Urinary bladder (tissue), 4 donors: ENCODE measurements around the gene DCAF6. TPM values are rescaled to one million over a fixed set of nuclear protein-coding genes. Genes with fewer than 3 reads are reported as not detected.
"Not testable (repeated sequence)": the region's sequence is repeated elsewhere in the genome, so short reads cannot be mapped to it uniquely, and the experiment has no call there.

ENCODE experiments used
- DNase-seq: peaks from one replicate; pipeline ENCODE4 v3.0.0-alpha.2; 2015; ENCODE audit errors: extremely low spot score
- H3K27ac ChIP-seq: one replicate; pipeline ENCODE4 v1.5.1; 2013; ENCODE audit warnings: low read depth, mild to moderate bottlenecking, moderate library complexity
- H3K36me3 ChIP-seq: one replicate; pipeline ENCODE4 v1.6.1; 2013; ENCODE audit warnings: mild to moderate bottlenecking, moderate library complexity; ENCODE audit not compliant: insufficient read depth
- H3K4me1 ChIP-seq: one replicate; pipeline ENCODE4 v1.6.1; 2013; ENCODE audit warnings: mild to moderate bottlenecking, moderate library complexity; ENCODE audit not compliant: insufficient read depth
- H3K4me3 ChIP-seq: one replicate; pipeline ENCODE4 v1.5.1; 2013; ENCODE audit warnings: low read depth, low read length
- WGBS: extraction: QIAGEN DNeasy Blood & Tissue Kit; methylation state at CpG from one replicate; pipeline ENCODE4 v1.1.7; 2013; 5-methylcytosine and 5-hydroxymethylcytosine counted together
- polyA plus RNA-seq: library from polyadenylated mRNA; stranded (reverse); fragments of 200-250 nt; gene quantifications from one replicate; pipeline ENCODE4 v1.2.3, GENCODE V29; 2013
- total RNA-seq: library from RNA; depleted of rRNA; stranded (reverse); fragments of >200 nt; gene quantifications from one replicate; pipeline ENCODE4 v1.2.3, GENCODE V29; 2014
- donor health status: healthy with polysubstance abuse.
- donor health status: healthy.

DCAF6 gene
- total and polyA plus RNA-seq, 2 donors = 39.3 to 114 TPM

DNA sequence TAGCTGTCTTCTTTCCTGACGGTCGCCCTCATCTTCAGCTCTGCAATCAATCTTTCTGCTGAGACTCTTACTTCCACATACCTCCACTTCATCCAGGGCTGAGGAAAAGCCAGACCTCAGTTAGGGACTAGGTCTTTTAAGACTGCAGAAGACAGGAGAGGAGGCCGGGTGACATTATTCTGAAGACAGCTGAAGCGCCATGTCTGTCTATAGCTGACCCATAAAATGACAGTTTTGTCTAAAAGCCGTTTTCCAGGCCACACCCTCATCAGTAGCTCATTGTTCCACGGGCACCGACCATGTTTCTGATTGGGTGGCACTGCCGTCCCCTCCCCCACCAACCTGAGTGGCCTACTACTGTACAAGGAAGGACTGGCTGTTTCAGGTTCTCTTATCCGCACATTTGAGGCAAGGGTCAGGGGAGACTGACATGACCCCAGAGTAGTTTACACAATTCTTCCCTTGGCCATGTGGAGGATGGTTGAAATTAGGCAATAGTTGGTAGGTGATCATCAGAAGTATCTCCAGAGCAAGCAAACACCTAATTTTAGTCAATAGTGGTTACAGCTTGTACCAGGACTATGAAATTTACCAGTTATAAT, 22.5 kb upstream of the DCAF6 start, which contains the start of gene ADCY10:
ADCY10 (minus strand) TSS at position 240 of the 602 bp plus-strand sequence. CDS start 8,994 bp downstream, outside the sequence.
- H3K4me3 ChIP-seq = no peak within 1 kb of the TSS
- 90% methylated on average over 9 of the region's 9 CpGs for WGBS
- DNase-seq = no peak
- H3K36me3 ChIP-seq = no peaks in the 10 kb centered on the region
- H3K27ac ChIP-seq = no peak within 1 kb of the TSS
- H3K4me1 ChIP-seq = no peaks in the 10 kb centered on the region

DNA sequence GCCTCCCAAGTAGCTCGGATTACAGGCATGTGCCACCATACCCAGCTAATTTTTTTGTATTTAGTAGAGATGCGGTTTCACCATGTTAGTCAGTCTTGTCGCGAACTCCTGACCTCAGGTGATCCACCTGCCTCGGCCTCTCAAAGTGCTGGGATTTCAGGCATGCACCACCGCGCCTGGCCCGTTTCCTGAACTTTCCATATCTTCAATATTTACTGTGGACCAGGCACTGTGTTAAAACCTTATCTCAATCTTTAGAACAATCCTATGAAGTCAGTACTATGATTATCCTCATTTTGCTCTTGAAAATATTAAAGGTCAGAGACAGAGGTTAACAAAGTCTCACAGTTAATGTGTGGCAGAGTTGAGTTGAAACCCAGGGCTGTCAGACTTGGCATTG, 20.9 kb upstream of the DCAF6 start:
- Histone ChIP-seq H3K36me3 (no peaks in the 10 kb centered on the region), H3K4me3 (no peak overlapping the region), H3K27ac (no peak overlapping the region), H3K4me1 (no peaks in the 10 kb centered on the region)
- no peak for DNase-seq
- WGBS = 95% methylated on average over 8 of the region's 8 CpGs

DNA sequence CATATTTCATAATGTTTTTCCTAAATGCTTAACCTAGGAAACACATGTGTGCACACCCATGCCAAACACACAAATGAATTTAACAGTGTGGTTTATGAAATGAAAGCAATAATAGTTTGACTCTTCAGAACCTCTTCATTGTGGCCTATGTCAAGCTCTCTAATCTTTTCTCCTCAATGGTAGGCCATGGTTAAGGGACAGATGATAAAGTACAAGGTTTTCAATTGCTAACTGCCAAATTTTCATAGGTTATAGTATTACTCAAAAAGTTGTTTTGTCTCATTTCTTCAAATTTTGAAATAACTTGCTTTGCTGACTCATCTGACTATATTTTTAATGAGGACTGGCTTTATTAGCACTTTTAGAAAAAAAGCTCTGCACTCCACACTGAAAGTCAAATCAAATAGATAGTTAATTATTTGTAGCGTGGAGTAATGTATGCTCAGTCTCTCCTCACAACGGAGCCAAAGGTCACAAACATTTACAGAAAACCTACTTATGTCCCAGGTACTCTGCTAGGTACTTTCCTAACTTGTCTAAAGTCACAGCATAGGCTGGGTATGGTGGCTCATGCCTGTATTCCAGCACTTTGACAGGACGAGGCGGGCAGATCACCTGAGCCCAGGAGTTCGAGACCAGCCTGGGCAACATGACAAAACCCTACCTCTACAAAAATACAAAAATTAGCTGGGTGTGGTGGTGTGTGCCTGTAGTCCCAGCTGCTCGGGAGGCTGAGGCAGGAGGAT, 19.5 kb upstream of the DCAF6 start:
- no peaks in the 10 kb centered on the region for H3K4me1 ChIP-seq
- no peak overlapping the region for H3K4me3 ChIP-seq
- 97% methylated on average over 6 of the region's 6 CpGs for WGBS

DNA sequence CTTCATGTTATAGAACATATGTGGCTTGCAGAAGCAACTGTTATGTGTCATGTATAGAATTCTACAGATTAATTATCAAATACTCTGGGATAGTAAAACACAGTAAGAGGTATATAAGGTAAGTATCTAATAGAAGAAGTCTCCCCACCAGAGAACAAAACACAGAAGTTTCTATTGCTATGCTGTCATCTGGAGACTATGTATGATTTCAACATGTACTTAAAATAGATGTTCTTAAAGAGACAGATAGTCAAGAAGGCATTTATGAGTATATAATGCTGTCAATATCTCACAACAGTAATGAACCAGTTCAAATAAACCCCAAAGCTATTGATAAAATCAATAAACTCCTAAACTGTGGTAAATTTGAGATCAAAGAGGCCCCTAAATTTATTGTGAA, 14.5 kb upstream of the DCAF6 start:
- no peak overlapping the region for H3K27ac ChIP-seq
- no peaks in the 10 kb centered on the region for H3K36me3 ChIP-seq
- DNase-seq = no peak
- H3K4me3 ChIP-seq = no peak overlapping the region
- no peaks in the 10 kb centered on the region for H3K4me1 ChIP-seq

More for the DNA sequence above, 19.5 kb upstream of the DCAF6 start:
- no peak for DNase-seq
- no peaks in the 10 kb centered on the region for H3K36me3 ChIP-seq
- no peak overlapping the region for H3K27ac ChIP-seq

DNA sequence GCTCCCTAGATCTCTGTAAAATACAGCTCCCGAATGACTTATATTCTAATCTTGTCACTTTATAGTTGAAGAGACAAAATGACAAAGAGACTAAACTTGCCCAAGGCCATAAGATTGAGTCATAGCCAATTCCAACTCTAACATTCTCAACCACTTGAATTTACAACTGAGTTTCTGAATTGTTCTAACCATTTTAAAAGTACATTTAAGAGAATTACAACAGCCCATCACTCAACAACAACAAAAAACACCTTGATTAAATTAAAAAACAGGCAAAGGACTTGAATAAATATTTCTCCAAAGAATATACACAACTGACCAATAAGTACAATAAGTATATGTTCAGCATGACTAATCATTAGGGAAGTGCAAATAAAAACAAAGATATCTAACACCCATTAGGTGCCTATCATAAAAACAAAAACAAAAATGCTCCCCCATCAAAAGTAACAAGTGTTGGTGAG, 13.8 kb upstream of the DCAF6 start:
- no peaks in the 10 kb centered on the region for H3K4me1 ChIP-seq
- WGBS = 88% methylated on average over 1 of the region's 1 CpG
- DNase-seq = no peak
- no peaks in the 10 kb centered on the region for H3K36me3 ChIP-seq
- H3K27ac ChIP-seq = no peak overlapping the region
- H3K4me3 ChIP-seq = no peak overlapping the region

DNA sequence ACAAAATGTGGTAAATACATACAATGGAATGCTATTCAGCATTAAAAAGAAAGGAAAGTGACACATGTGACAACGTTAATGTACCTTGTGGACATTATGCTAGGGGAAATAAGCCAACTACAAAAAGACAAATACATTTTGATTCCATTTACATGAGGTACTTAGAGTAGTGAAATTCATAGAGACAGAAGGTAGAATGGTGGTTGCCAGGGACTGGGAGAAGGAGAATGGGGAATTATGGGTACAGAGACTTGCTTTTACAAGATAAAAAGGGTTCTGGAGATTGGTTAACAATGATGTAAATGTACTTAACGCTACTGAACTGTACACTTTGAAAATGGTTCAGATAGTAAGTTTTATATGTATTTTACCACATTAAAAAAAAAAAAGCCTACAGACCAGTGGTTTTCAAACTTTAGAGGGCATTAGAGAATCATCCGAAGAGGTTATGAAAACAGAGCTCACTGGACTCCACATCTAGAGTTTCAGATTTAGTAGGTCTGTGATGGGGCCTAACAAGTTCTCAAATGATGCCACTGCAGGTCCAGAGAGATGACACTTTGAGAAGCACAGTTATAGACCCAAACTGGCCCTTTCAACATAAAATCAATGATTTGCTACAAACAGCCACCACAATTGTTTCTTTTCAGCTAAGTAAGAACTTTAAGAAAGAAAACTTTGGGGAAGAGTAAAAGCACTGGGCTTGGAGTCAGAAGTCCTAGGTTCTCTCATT, 13.0 kb upstream of the DCAF6 start:
- Histone ChIP-seq H3K27ac (no peak overlapping the region), H3K36me3 (no peaks in the 10 kb centered on the region), H3K4me1 (no peaks in the 10 kb centered on the region), H3K4me3 (no peak overlapping the region)
- no peak for DNase-seq
- 91% methylated on average over 3 of the region's 3 CpGs for WGBS

DNA sequence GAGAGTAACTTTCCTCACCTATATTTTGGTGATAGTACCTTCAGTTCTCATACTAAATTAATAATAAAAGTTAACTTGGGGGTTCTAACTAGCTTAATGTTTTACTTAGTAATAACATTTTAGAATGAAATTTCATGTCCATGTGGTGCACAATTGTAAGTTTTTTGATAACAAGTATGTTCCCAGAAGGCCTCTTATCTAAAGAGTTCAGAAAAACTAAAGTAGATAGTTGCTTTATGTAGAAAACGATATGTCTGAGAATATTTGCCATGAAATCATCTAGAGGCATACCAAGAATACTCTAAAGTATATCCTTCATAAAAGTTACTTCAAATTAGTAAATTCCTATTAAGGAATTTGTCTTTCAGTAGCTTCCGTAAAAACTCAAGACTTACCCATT, 12.4 kb upstream of the DCAF6 start:
- WGBS = 91% methylated on average over 2 of the region's 2 CpGs
- DNase-seq = no peak
- Histone ChIP-seq H3K4me3 (no peak overlapping the region), H3K27ac (no peak overlapping the region), H3K36me3 (no peaks in the 10 kb centered on the region), H3K4me1 (no peaks in the 10 kb centered on the region)

DNA sequence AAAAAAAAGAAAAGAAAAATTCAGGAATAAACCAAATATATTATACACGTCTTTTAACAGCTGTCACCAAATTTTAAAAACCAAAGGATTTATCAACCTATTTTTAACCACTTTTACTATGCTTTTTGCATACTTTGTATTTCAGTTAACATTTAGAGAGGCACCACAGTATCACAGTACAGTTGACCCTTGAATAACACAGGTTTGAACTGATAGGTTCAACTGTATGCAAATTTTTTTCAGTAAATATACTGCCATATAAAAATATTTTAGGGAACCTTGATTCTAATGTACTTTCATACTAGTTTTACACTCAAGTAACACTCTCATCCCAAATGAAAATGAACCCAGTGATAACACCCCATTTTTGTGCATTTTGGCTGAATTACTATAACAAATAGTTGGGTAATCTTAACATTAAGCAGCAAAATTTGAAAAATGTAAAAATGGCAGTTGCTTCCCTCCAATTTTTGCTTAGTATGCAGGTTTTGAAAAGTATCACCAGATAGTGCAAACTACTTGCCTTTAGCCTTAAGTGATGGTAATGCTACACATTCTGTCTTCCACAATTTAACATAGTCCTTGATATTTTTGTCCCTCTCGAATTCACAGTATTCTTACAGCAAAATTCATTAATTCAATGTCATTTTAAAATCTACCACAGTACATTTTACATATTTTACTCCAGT, 11.8 kb upstream of the DCAF6 start:
- WGBS = 83% methylated on average over 2 of the region's 2 CpGs
- no peaks in the 10 kb centered on the region for H3K4me1 ChIP-seq

DNA sequence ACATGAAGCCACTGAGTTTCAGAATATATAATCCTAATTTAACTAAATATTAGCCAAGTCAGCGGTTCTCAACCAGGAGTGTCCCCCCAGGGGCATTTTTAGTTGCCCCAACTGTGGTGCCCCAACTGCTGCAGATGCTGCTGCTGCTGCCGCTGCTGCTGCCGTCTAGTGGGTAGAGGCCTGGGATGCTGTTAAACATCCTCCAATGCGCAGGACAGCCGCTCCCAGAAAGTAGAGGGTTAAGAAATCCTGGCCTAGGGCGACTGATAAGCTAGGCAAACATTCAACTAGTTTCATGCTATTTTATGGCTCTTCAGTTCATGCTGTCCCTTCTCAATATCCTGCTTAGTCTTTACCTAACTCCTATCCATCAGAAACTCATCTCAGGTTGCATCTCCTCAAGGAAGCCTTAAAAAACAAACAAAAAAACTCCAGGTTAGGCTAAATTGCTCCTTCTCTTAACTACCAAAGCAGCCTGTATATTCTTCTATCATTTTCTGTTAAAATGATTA, 9.9 kb upstream of the DCAF6 start:
- H3K4me1 ChIP-seq = no peaks in the 10 kb centered on the region
- no peak for DNase-seq
- H3K36me3 ChIP-seq = no peaks in the 10 kb centered on the region
- no peak overlapping the region for H3K27ac ChIP-seq
- whole genome bisulfite sequencing = 84% methylated on average over 6 of the region's 6 CpGs
- no peak overlapping the region for H3K4me3 ChIP-seq

More for the DNA sequence above, 11.8 kb upstream of the DCAF6 start:
- H3K27ac ChIP-seq = no peak overlapping the region
- no peak overlapping the region for H3K4me3 ChIP-seq
- no peaks in the 10 kb centered on the region for H3K36me3 ChIP-seq
- DNase-seq = no peak

DNA sequence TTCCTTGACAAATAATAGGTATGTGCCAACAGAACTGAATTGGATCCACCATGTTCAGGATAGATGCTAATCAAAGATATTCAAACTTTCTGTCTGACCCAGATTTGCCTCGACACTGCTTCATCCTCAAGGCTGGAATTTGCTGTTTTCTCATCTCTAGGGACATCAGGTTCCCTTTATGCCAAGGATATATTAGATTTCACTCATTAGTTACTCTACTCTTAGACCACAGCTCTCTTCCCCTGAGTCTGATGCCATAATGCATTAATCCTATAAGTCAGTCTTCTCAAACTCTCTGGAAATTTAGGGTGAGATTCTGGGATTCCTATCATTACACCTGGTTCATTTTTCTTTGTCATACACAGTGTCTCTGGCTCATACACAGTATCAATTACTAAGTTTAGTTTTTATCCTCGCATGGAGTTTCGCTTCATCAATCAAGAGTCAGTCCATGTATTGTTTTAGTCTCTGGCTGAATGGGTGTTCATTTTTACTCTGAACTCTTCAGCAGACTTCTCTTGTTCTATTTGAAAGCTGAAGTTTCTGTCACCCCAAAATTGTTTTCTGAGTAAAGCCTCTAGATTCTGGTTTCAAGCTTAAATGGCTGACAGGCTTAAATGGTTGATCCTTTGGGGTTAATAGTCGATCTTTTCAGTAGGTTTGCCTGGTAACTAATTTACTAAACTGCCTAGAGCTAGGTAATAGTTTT, 9.3 kb upstream of the DCAF6 start:
- Histone ChIP-seq H3K27ac (no peak overlapping the region), H3K36me3 (no peaks in the 10 kb centered on the region), H3K4me3 (no peak overlapping the region), H3K4me1 (no peaks in the 10 kb centered on the region)
- DNase-seq = no peak
- WGBS = 78% methylated on average over 4 of the region's 4 CpGs

DNA sequence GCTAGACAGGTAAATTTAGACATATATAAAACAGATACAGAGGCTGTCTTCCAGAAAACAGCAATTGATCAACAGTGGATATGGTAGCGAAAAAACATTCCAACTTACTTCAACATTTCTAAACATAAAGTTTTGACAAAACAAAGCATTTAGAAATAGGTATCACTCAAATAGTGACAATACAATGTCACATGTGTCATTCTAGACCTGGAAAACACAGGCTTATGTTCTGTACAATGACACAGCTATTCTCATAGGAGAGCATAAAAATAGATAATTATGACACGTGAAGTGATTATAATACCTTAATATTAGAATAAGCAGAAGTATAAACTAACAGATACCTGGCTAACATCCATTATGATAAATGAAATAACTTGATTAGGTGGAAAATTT, 8.0 kb upstream of the DCAF6 start:
- DNase-seq = no peak
- Histone ChIP-seq H3K36me3 (no peaks in the 10 kb centered on the region), H3K4me1 (no peaks in the 10 kb centered on the region), H3K4me3 (no peak overlapping the region), H3K27ac (no peak overlapping the region)
- WGBS = 86% methylated on average over 2 of the region's 2 CpGs

DNA sequence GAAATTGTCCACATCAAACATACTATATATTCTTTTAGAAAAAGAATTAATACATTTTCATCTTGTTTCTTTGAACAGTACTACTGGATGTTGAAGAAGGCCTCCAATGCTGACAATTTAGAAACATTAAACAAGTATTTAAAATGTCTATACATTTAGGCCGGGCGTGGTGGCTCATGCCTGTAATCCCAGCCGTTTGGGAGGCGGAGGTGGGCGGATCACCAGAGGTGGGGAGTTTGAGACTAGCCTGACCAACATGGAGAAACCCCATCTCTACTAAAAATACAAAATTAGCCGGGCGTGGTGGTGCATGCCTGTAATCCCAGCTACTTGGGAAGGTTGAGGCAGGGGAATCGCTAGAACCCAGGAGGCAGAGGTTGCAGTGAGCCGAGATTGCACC, 7.6 kb upstream of the DCAF6 start:
- H3K36me3 ChIP-seq, H3K27ac ChIP-seq, DNase-seq, H3K4me3 ChIP-seq, H3K4me1 ChIP-seq: not testable (repeated sequence)
- 94% methylated on average over 9 of the region's 9 CpGs for WGBS

DNA sequence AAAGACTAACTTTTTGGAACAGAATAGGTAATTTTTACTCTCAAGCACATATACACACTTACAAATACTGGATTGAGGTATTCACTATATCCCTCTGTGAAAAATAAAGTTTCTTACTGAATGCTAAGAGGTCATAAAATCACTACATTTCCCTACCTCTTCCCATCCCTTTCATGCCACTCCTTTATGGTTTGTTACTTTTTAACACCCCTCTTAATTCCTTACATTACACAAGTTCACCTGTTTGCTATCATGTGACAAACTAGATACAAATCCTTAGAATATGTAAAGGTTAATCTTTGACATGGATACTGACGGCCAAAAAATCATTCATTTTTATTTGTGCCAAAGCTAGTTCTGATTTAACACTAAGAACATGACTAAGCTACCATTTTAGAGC, 6.8 kb upstream of the DCAF6 start:
- DNase-seq = no peak
- no peak overlapping the region for H3K27ac ChIP-seq
- no peak overlapping the region for H3K4me3 ChIP-seq
- 78% methylated on average over 1 of the region's 1 CpG for WGBS
- H3K4me1 ChIP-seq = no peaks in the 10 kb centered on the region
- H3K36me3 ChIP-seq = no peaks in the 10 kb centered on the region
